GM12874 (cell line): ENCODE data around the gene TRAF4.

Experiments
- CTCF ChIP-seq: IDR thresholded peaks from 2 replicates; pipeline ENCODE4 v1.5.1; 2011; ENCODE audit warnings: low read depth, mild to moderate bottlenecking, control low read depth, low read length, moderate library complexity; ENCODE audit not compliant: insufficient read depth

Gene TRAF4

GRCh38 chr17:28728364-28729200 lies 15.2 kb upstream of the TRAF4 start, which contains the start of gene NEK8:
TSS of gene NEK8 (plus strand) at chr17:28728788. CDS start at chr17:28728814, 26 bp downstream.
- TF ChIP-seq CTCF, result no peak

- no peak for TF ChIP-seq CTCF
These were observed 13.9 kb upstream of the TRAF4 start for GRCh38 chr17:28729950-28730330.

- no peak for TF ChIP-seq CTCF
These were observed 10.5 kb upstream of the TRAF4 start for GRCh38 chr17:28733346-28733745.

- no peak for TF ChIP-seq CTCF
These were observed 9.0 kb upstream of the TRAF4 start for GRCh38 chr17:28734712-28735241.

- no peak for TF ChIP-seq CTCF
These were observed 8.5 kb upstream of the TRAF4 start for GRCh38 chr17:28735242-28735722.

GRCh38 chr17:28737316-28737715 lies 6.5 kb upstream of the TRAF4 start:
- TF ChIP-seq CTCF, result no peak

GRCh38 chr17:28737770-28738679 lies 5.8 kb upstream of the TRAF4 start:
- no peak for TF ChIP-seq CTCF
